B cell (primary cell): ENCODE results near the gene MTHFD1. TPM values are rescaled to one million over a fixed set of nuclear protein-coding genes. Genes with fewer than 3 reads are reported as not detected.

Source experiments
- ATAC-seq: fragments of 200-7000 bp; cut with Tn5 transposase; one replicate; pipeline ENCODE4 v1.10.0; 2021; ENCODE audit warnings: low read depth, mild to moderate bottlenecking, moderate number of reproducible peaks, moderate library complexity
- CTCF ChIA-PET: fragments of 350-600 bp; sonication (Branson Sonifier 250); formaldehyde crosslinking; loops from one replicate; lab custom pipeline; 2021; ENCODE audit warnings: antibody characterized with exemption, inconsistent platforms; lab: Charles Lee
- POLR2A ChIA-PET: fragments of 350-600 bp; sonication (Branson Sonifier 250); formaldehyde crosslinking; loops from one replicate; lab custom pipeline; 2021; ENCODE audit warnings: antibody characterized with exemption; lab: Charles Lee
- DNase-seq: peaks from one replicate; pipeline ENCODE4 v3.0.0; 2013
- H2AFZ ChIP-seq: 2 replicates; pipeline ENCODE4 v1.6.1; 2012; ENCODE audit warnings: mild to moderate bottlenecking, low read depth, low read length; ENCODE audit not compliant: insufficient read depth, poor library complexity, severe bottlenecking
- H3K27ac ChIP-seq, 2 donors: 1 replicate in 1 of 2; 2 replicates in 1 of 2; pipeline ENCODE4 v1.5.1; 2012 to 2013; ENCODE audit warnings: low read length in 2 of 2, mild to moderate bottlenecking in 2 of 2, moderate library complexity in 1 of 2
- H3K27me3 ChIP-seq, 4 experiments: fragments of 200-600 bp in 1 of 4; sonication (generic) in 1 of 4; replicated peaks in 1 of 4; 1 replicate in 2 of 4; 2 replicates in 2 of 4; pipeline versions ENCODE4 v1.6.1 to v1.7.0; 2013 to 2016; ENCODE audit warnings: low read length in 3 of 4, mild to moderate bottlenecking in 2 of 4, mixed read lengths in 1 of 4, moderate library complexity in 1 of 4; ENCODE audit not compliant: insufficient read depth in 4 of 4, control insufficient read depth in 3 of 4; ENCODE audit errors: control extremely low read depth in 1 of 4
- H3K36me3 ChIP-seq, 2 experiments: replicated peaks in 1 of 2; 1 replicate in 1 of 2; 2 replicates in 1 of 2; pipeline versions ENCODE4 v1.6.1 to v1.7.1; 2013; ENCODE audit warnings: low read length in 1 of 2; ENCODE audit not compliant: insufficient read depth in 2 of 2, control insufficient read depth in 1 of 2; ENCODE audit errors: control extremely low read depth in 1 of 2, extremely low read depth in 1 of 2
- H3K4me1 ChIP-seq, 2 donors: fragments of 200-600 bp in 1 of 2; sonication (generic) in 1 of 2; 1 replicate in 1 of 2; 2 replicates in 1 of 2; pipeline versions ENCODE4 v1.5.1 to v1.6.1; 2013 to 2017; ENCODE audit warnings: low read length in 2 of 2; ENCODE audit not compliant: control insufficient read depth in 2 of 2, insufficient read depth in 2 of 2
- H3K4me2 ChIP-seq: replicated peaks from 2 replicates; pipeline ENCODE3; 2012; ENCODE audit warnings: mild to moderate bottlenecking, low read depth, low read length; ENCODE audit not compliant: poor library complexity, severe bottlenecking
- H3K4me3 ChIP-seq, 5 experiments: fragments of 200-600 bp in 1 of 5; sonication (generic) in 1 of 5; 1 replicate in 3 of 5; 2 replicates in 2 of 5; pipeline versions ENCODE4 v1.5.1 to v1.7.0; 2011 to 2016; ENCODE audit warnings: low read length in 4 of 5, mild to moderate bottlenecking in 4 of 5, low read depth in 2 of 5, control low read depth in 1 of 5, moderate library complexity in 1 of 5; ENCODE audit not compliant: insufficient read depth in 1 of 5; ENCODE audit errors: control extremely low read depth in 1 of 5, extremely low read depth in 1 of 5
- H3K79me2 ChIP-seq: fragments of 200-600 bp; sonication (generic); one replicate; pipeline ENCODE4 v1.6.0; 2016; ENCODE audit warnings: low read length; ENCODE audit not compliant: control insufficient read depth, insufficient read depth
- H3K9ac ChIP-seq: fragments of 200-600 bp; sonication (generic); 2 replicates; pipeline ENCODE4 v1.6.1; 2017; ENCODE audit warnings: mild to moderate bottlenecking, low read length, moderate library complexity
- H3K9me3 ChIP-seq, 3 donors: one replicate each; pipeline versions ENCODE4 v1.6.1 to v1.7.1; 2013; ENCODE audit warnings: low read length in 2 of 3; ENCODE audit not compliant: control insufficient read depth in 2 of 3, insufficient read depth in 1 of 3; ENCODE audit errors: control extremely low read depth in 1 of 3
- H4K20me1 ChIP-seq: 2 replicates; pipeline ENCODE4 v1.6.0; 2012; ENCODE audit warnings: mild to moderate bottlenecking, low read length; ENCODE audit not compliant: insufficient read depth, control insufficient read depth, poor library complexity, severe bottlenecking
- H3K27ac Mint-ChIP-seq: one replicate; pipeline ENCODE4 v1.8.0; 2021; ENCODE audit warnings: mixed read lengths
- H3K27me3 Mint-ChIP-seq: one replicate; pipeline ENCODE4 v1.8.0; 2021; ENCODE audit warnings: mixed read lengths
- H3K4me1 Mint-ChIP-seq: one replicate; pipeline ENCODE4 v1.8.0; 2021; ENCODE audit warnings: mixed read lengths
- H3K4me3 Mint-ChIP-seq: one replicate; pipeline ENCODE4 v1.8.0; 2021; ENCODE audit warnings: mixed read lengths
- H3K9me3 Mint-ChIP-seq: one replicate; pipeline ENCODE4 v1.8.0; 2022; ENCODE audit warnings: mixed read lengths; ENCODE audit not compliant: insufficient read depth
- CTCF ChIP-seq: fragments of 200-600 bp; IDR thresholded peaks from one replicate; pipeline ENCODE4 v1.8.0; 2022; ENCODE audit warnings: antibody characterized with exemption, mild to moderate bottlenecking
- EZH2 ChIP-seq: IDR thresholded peaks from 2 replicates; pipeline ENCODE4 v1.6.1; 2012; ENCODE audit warnings: borderline replicate concordance, low read depth, mild to moderate bottlenecking, moderate library complexity, low read length; ENCODE audit not compliant: insufficient read depth, poor library complexity, severe bottlenecking
- WGBS: methylation state at CpG from one replicate; pipeline ENCODE4 v1.1.5; 2013; ENCODE audit warnings: missing lambda C conversion rate; ENCODE audit not compliant: insufficient coverage; 5-methylcytosine and 5-hydroxymethylcytosine counted together
- intact Hi-C: fragments of 100-400 bp; cut with micrococcal nuclease; formaldehyde crosslinking; loops from one replicate; pipeline ENCODE4 v1.10.0; 2022
- polyA plus RNA-seq: library from polyadenylated mRNA; depleted of rRNA; stranded (reverse); fragments of >200 nt; gene quantifications from 2 replicates; pipeline ENCODE4 v1.2.3, GENCODE V29; 2012
- total RNA-seq, 2 donors: library from RNA; stranded (reverse); fragments of 120-200 nt in 1 of 2; gene quantifications; 1 replicate in 1 of 2; 2 replicates in 1 of 2; pipeline versions ENCODE4 v1.2.3 to v1.2.4, GENCODE V29; 2013 to 2022

The MTHFD1 gene
- total and polyA plus RNA-seq, 2 donors (not counting 1 experiment from before 2014, with no cell fraction given): 32.3 to 51.3 TPM

DNA sequence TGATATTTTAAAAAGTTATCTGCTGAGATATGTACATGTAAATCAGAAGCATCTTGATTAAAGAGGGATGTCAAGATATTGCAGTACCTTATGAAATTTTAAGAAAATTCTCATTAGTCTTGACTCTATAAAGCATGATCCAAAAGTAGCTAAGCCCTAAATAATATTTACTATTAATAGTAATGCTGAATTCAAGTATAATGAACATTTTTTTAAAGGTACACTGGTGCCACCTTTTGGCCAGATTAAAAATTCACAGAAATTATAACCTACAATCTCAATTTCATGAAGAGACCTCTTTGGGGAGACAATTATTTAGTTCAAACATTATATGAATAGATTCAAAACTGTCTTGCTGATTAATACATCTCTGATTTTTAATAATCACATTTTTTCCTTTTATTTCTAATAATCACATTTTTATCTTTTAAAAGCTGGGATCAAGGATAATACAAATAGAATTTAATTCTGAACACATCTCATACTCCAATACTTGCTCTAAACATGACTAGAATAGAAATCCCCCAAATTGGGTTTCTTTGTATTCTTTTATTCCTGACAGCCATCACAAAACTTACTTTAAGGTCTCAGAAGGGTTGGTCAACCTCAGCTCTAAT, 90.6 kb downstream of the MTHFD1 start:
- no peaks in the 10 kb centered on the region for H3K9me3 ChIP-seq
- no peaks in the 10 kb centered on the region for H4K20me1 ChIP-seq
- H3K27ac ChIP-seq: no peak overlapping the region
- no peaks in the 10 kb centered on the region for H3K4me1 ChIP-seq
- no peak overlapping the region for H3K27ac Mint-ChIP-seq
- no peak overlapping the region for H2AFZ ChIP-seq
- intact Hi-C loops: loop anchor here (1.0 kb wide), 2 partner anchors 33 to 48 kb away; no protein-coding TSS in a partner anchor
- ATAC-seq (no peak), DNase-seq (peak; percentile 63)
- H3K4me3 ChIP-seq: no peak overlapping the region
- H3K4me3 Mint-ChIP-seq: no peak overlapping the region
- no peaks in the 10 kb centered on the region for H3K9me3 Mint-ChIP-seq
- ChIA-PET CTCF (interaction anchor here (0.6 to 10.7 kb wide), 29 partner anchors 10 to 439 kb away, joined by 3 to 255 read pairs (median 5); partner anchors contain the start of gene ZBTB25), POLR2A (interaction anchor here (1.4 kb wide), 1 partner anchor 135 kb away, joined by 7 read pairs; no protein-coding TSS in a partner anchor)
- no peaks in the 10 kb centered on the region for H3K36me3 ChIP-seq
- peaks cover 3% of the 10 kb centered on the region for H3K4me1 Mint-ChIP-seq
- TF ChIP-seq CTCF (peak; percentile 85), EZH2 (no peak)
- no peaks in the 10 kb centered on the region for H3K27me3 ChIP-seq
- H3K79me2 ChIP-seq: peaks cover 7% of the 10 kb centered on the region
- no peak overlapping the region for H3K4me2 ChIP-seq
- no peak overlapping the region for H3K9ac ChIP-seq
- no peaks in the 10 kb centered on the region for H3K27me3 Mint-ChIP-seq

DNA sequence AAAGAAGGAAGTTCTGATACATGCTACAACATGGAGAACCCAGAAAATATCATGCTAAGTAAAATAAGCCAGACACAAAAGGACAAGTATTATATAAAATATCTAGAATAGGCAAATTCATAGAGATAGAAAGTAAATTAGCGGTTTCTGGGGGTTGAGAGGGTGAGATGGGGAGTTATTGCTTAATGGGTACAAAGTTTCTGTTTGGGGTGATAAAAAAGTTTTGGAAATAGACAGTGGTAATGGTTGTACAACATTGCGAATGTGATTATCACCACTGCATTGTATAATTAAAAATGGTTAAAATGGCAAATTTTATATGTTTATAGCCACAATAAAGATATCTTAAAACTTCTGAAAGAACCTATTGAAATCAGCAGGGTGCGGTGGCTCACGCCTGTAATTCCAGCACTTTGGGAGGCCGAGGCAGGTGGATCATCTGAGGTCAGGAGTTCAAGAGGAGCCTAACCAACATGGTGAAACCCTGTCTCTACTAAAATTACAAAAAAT, 100.5 kb downstream of the MTHFD1 start:
- ChIA-PET CTCF (interaction anchor here (1.0 to 7.8 kb wide), 5 partner anchors 9 to 60 kb away, joined by 3 to 60 read pairs (median 5); no protein-coding TSS in a partner anchor), POLR2A (no interaction called here)
- no peak overlapping the region for H2AFZ ChIP-seq
- Mint-ChIP-seq H3K27ac (no peak overlapping the region), H3K27me3 (no peaks in the 10 kb centered on the region), H3K4me1 (peaks cover 6% of the 10 kb centered on the region), H3K4me3 (no peak overlapping the region), H3K9me3 (no peaks in the 10 kb centered on the region)
- H3K9me3 ChIP-seq: no peaks in the 10 kb centered on the region
- H4K20me1 ChIP-seq: no peaks in the 10 kb centered on the region
- no peak overlapping the region for H3K9ac ChIP-seq
- H3K4me3 ChIP-seq: no peak overlapping the region
- no peaks in the 10 kb centered on the region for H3K4me1 ChIP-seq
- peaks cover 32% of the 10 kb centered on the region for H3K79me2 ChIP-seq
- H3K27ac ChIP-seq: no peak overlapping the region
- DNase-seq (no peak), ATAC-seq (no peak)
- H3K36me3 ChIP-seq: peaks cover 13 to 43% of the 10 kb centered on the region in 2 experiments
- no CpG with 5 or more reads among the region's 5 CpGs for WGBS
- no peak overlapping the region for H3K4me2 ChIP-seq
- H3K27me3 ChIP-seq: no peaks in the 10 kb centered on the region
- intact Hi-C loops: no loop called here
- TF ChIP-seq EZH2: no peak
- TF ChIP-seq CTCF: no peak
